Islet of Langerhans (tissue), 1 donor: ENCODE results near the gene ANO6.

ENCODE experiments used
- FAIRE-seq: peaks from one replicate; lab custom pipeline; 2011; peaks lifted over from hg19 to GRCh38; lab: Jason Lieb, UNC

The ANO6 gene

GRCh38 chr12:45284096-45284901 lies 68.4 kb downstream of the ANO6 start:
- FAIRE-seq = no peak

GRCh38 chr12:45285717-45286116 lies 69.8 kb downstream of the ANO6 start:
- no peak for FAIRE-seq

- no peak for FAIRE-seq
These were observed 70.7 kb downstream of the ANO6 start for GRCh38 chr12:45286621-45287020.

GRCh38 chr12:45289245-45290215 lies 73.6 kb downstream of the ANO6 start:
- no peak for FAIRE-seq

GRCh38 chr12:45290216-45290605 lies 74.3 kb downstream of the ANO6 start:
- FAIRE-seq = no peak

- FAIRE-seq = no peak
These were observed 75.6 kb downstream of the ANO6 start for GRCh38 chr12:45291518-45291917.

- no peak for FAIRE-seq
These were observed 76.7 kb downstream of the ANO6 start for GRCh38 chr12:45292486-45293195.

GRCh38 chr12:45294906-45295305 lies 79.0 kb downstream of the ANO6 start:
- FAIRE-seq = no peak

GRCh38 chr12:45296046-45296586 lies 80.2 kb downstream of the ANO6 start:
- FAIRE-seq = no peak

GRCh38 chr12:45298047-45298446 lies 82.2 kb downstream of the ANO6 start:
- FAIRE-seq = no peak

GRCh38 chr12:45298721-45299692 lies 83.1 kb downstream of the ANO6 start:
- FAIRE-seq = no peak

GRCh38 chr12:45302621-45303369 lies 86.9 kb downstream of the ANO6 start:
- no peak for FAIRE-seq

- FAIRE-seq = no peak
These were observed 88.0 kb downstream of the ANO6 start for GRCh38 chr12:45303945-45304344.

- FAIRE-seq = no peak
These were observed 88.8 kb downstream of the ANO6 start for GRCh38 chr12:45304514-45305178.

- no peak for FAIRE-seq
These were observed 90.0 kb downstream of the ANO6 start for GRCh38 chr12:45305907-45306306.

- FAIRE-seq = no peak
These were observed 94.1 kb downstream of the ANO6 start for GRCh38 chr12:45309836-45310626.

- FAIRE-seq = no peak
These were observed 94.7 kb downstream of the ANO6 start for GRCh38 chr12:45310627-45310968.

- FAIRE-seq = no peak
These were observed 96.1 kb downstream of the ANO6 start for GRCh38 chr12:45312012-45312411.

- FAIRE-seq = no peak
These were observed 98.9 kb downstream of the ANO6 start for GRCh38 chr12:45314770-45315169.
